Lung microvascular endothelial cell (primary cell): ENCODE data around the gene TRIM54. TPM values are rescaled to one million over a fixed set of nuclear protein-coding genes. Genes with fewer than 3 reads are reported as not detected.

Source experiments
- DNase-seq, 2 donors: peaks; one replicate each; pipeline versions ENCODE4 v3.0.0 to v3.0.0-alpha.2; 2010; ENCODE audit warnings: low read depth in 2 of 2
- total RNA-seq: library from RNA; depleted of rRNA; stranded (reverse); fragments of >200 nt; gene quantifications from 2 replicates; pipeline ENCODE4 v1.2.1, GENCODE V29; 2014

Gene TRIM54
- total RNA-seq, 1 donor from 2014 or later = 1.2 TPM

- peak; percentile 68 to 74 for DNase-seq
These were observed 73.8 kb downstream of the TRIM54 start for GRCh38 chr2:27356056-27356381.

GRCh38 chr2:27356382-27357181 lies 74.4 kb downstream of the TRIM54 start, which contains the start of gene GTF3C2:
GTF3C2 (minus strand) TSS chr2:27356764; CDS start chr2:27343554, 13,210 bp downstream.
- DNase-seq = peak; percentile 97

Other genes with a start within 250 kb of the TRIM54 start
- 14.2 and 19.4 TPM in 2 replicates for gene TMEM214, start 249.5 kb upstream of the TRIM54 start, total RNA-seq
- 13.7 and 13.9 TPM in 2 replicates for gene AGBL5, start 230.8 kb upstream of the TRIM54 start, total RNA-seq
- 477 and 564 TPM in 2 replicates for gene OST4, start 210.8 kb upstream of the TRIM54 start, total RNA-seq
- 23.3 and 42.3 TPM in 2 replicates for gene EMILIN1, start 203.8 kb upstream of the TRIM54 start, total RNA-seq
- 2.2 and 3.4 TPM in 2 replicates for gene KHK, start 195.7 kb upstream of the TRIM54 start, total RNA-seq
- gene CGREF1, start 163.3 kb upstream of the TRIM54 start, total RNA-seq = 1.7 and 2.0 TPM in 2 replicates
- gene ABHD1, start 158.6 kb upstream of the TRIM54 start, total RNA-seq = under 0.01 TPM in 1 of 2 replicates, not detected in the other
- 24.2 and 36.7 TPM in 2 replicates for gene PREB, start 147.8 kb upstream of the TRIM54 start, total RNA-seq
- gene PRR30, start 143.0 kb upstream of the TRIM54 start, total RNA-seq = not detected in 2 replicates
- not detected in 2 replicates for gene TCF23, start 133.4 kb upstream of the TRIM54 start, total RNA-seq
- 97.0 and 130 TPM in 2 replicates for gene ATRAID, start 70.4 kb upstream of the TRIM54 start, total RNA-seq
- 12.0 and 26.0 TPM in 2 replicates for gene SLC5A6, start 70.2 kb upstream of the TRIM54 start, total RNA-seq
- 24.0 and 29.6 TPM in 2 replicates for gene CAD, start 65.1 kb upstream of the TRIM54 start, total RNA-seq
- 7.8 and 16.9 TPM in 2 replicates for gene SLC30A3, start 19.4 kb upstream of the TRIM54 start, total RNA-seq
- 0.44 and 1.4 TPM in 2 replicates for gene DNAJC5G, start 7.0 kb upstream of the TRIM54 start, total RNA-seq
- gene UCN, start 26.0 kb downstream of the TRIM54 start, total RNA-seq = 0.40 and 0.44 TPM in 2 replicates
- gene MPV17, start 40.7 kb downstream of the TRIM54 start, total RNA-seq = 32.7 and 34.2 TPM in 2 replicates
- gene GTF3C2, start 74.3 kb downstream of the TRIM54 start, total RNA-seq = 18.7 and 20.4 TPM in 2 replicates
- gene EIF2B4, start 87.9 kb downstream of the TRIM54 start, total RNA-seq = 21.4 and 23.0 TPM in 2 replicates
- 97.9 and 106 TPM in 2 replicates for gene SNX17, start 88.2 kb downstream of the TRIM54 start, total RNA-seq
- 4.8 and 7.1 TPM in 2 replicates for gene ZNF513, start 98.3 kb downstream of the TRIM54 start, total RNA-seq
- gene PPM1G, start 127.2 kb downstream of the TRIM54 start, total RNA-seq = 74.8 and 78.8 TPM in 2 replicates
- gene NRBP1, start 146.2 kb downstream of the TRIM54 start, total RNA-seq = 71.9 and 79.0 TPM in 2 replicates
- not detected in 2 replicates for gene KRTCAP3, start 160.0 kb downstream of the TRIM54 start, total RNA-seq
- gene IFT172, start 207.3 kb downstream of the TRIM54 start, total RNA-seq = 7.6 and 8.5 TPM in 2 replicates
- 8.3 and 10.9 TPM in 2 replicates for gene FNDC4, start 212.8 kb downstream of the TRIM54 start, total RNA-seq
- gene GCKR, start 214.4 kb downstream of the TRIM54 start, total RNA-seq = 0.22 TPM in 1 of 2 replicates, not detected in the other